Hindlimb muscle (tissue), 1 donor: ENCODE data around the gene GAGE10. TPM values are rescaled to one million over a fixed set of nuclear protein-coding genes. Genes with fewer than 3 reads are reported as not detected.
"Not testable (repeated sequence)": the region's sequence is repeated elsewhere in the genome, so short reads cannot be mapped to it uniquely, and the experiment has no call there.

Experiments used
- DNase-seq: peaks from one replicate; pipeline ENCODE4 v3.0.0-alpha.2; 2013
- polyA plus RNA-seq: library from polyadenylated mRNA; unstranded; fragments of 120-200 nt; gene quantifications from one replicate; pipeline ENCODE4 v1.2.1, GENCODE V29; 2013; ENCODE audit not compliant: insufficient read length

Gene GAGE10
- polyA plus RNA-seq, 1 donor: not detected

DNA sequence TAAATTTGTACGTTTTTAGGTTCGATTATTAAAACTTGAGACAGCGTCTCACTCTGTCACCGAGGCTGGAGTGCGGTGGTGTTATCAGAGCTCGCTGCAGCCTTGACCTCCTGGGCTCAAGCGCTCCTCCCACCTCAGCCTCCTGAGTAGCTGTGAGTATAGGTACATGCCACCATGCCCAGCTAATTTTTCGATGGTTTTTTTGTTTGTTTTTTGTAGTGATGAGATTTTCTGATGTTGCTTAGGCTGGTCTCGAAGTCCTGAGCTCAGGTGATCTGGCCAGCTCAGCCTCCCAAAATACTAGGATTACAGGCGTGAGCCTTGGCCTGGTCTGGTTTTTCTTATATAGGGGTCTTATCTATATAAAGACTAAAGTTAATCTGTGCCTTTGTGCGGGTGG, 27.0 kb downstream of the GAGE10 start:
- DNase-seq: not testable (repeated sequence)

DNA sequence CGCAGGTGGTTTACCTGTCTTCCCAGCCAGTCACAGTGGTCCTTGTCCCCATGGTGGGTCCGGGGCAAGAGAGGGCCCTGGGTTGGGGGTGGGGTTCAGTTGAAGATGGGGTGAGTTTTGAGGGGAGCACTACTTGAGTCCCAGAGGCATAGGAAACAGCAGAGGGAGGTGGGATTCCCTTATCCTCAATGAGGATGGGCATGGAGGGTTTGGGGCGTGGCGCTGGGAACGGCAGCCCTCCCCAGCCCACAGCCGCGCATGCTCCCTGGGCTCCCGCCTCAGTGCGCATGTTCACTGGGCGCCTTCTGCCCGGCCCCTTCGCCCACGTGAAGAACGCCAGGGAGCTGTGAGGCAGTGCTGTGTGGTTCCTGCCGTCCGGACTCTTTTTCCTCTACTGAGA, 27.8 kb downstream of the GAGE10 start, which contains the start of gene GAGE13:
Gene GAGE13 (plus strand): TSS at position 301 of the 400 bp plus-strand sequence. CDS start 1,156 bp downstream, outside the sequence.
- not testable (repeated sequence) for DNase-seq

DNA sequence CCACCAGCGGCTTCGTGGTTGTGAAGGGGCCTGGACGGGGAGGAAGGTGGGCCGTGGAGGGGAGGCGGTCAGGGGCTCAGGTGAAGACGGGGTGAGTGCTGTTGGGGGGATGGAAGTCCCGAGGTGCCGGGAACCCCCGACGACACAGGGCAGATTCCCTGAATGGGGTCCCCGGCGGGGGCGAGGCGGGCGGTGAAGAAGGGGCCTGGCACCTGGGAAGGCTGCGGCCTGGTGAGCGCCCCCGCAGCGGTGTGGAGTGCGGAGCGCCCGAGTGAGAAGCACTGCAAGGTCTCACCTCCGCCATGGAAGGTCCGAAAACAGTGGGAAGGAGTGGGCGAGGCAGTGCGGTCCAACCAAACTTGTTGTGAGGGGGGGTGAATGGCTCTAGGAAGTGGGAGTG, 28.4 kb downstream of the GAGE10 start:
- DNase-seq: not testable (repeated sequence)

DNA sequence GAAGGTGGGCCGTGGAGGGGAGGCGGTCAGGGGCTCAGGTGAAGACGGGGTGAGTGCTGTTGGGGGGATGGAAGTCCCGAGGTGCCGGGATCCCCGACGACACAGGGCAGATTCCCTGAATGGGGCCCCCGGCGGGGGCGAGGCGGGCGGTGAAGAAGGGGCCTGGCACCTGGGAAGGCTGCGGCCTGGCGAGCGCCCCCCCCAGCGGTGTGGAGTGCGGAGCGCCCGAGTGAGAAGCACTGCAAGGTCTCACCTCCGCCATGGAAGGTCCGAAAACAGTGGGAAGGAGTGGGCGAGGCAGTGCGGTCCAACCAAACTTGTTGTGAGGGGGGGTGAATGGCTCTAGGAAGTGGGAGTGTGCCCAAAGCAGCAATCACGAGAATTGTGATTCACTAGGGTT, 38.0 kb downstream of the GAGE10 start:
- not testable (repeated sequence) for DNase-seq

DNA sequence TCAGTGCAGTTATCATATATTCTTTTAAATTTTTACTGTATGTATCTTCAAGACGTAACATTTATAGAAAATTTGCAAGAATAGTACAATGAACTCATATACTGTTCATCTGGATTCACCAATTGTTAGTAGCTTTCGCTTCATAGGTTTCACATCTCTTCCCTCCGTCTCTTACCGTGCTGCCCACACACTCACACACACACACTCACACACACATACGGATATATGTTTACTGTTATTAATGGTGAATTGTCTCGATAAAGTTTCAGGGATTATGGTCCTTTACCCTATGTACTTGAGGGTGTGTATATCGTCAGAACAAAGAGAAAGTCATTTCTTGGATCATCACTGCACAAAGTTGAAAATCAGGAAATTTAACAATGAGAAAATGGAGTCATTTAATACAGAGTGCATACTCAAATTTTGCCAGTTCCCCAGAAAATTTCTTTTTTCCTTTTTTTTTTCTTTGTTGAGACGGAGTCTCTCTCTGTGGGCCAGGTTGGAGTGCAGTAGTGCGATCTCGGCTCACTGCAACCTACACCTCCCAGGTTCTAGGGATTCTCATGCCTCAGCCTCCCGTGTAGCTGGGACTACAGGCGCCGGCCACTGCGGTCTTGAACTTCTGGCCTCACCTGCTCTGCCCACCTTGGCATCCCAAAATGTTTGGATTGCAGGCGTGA, 41.2 kb downstream of the GAGE10 start:
- not testable (repeated sequence) for DNase-seq

DNA sequence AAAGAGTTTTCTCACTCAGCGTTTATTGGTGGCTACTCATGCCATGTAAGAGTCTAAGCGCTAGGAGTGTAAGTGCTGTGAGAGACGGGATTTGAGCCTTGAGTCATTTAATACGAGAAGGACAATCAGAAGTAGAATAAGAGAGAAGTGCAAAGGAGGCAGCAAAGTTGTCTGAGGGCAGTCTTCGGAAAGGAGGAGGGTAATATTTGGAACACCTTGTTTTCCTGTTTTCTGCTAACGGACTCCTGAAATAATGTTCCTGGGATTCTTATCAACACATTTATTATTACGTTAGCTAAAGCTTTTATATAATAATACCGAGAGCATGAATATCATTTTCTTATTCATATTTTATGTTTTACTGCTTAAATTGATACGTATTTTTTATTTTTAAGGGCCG, 42.0 kb downstream of the GAGE10 start:
- DNase-seq: not testable (repeated sequence)

DNA sequence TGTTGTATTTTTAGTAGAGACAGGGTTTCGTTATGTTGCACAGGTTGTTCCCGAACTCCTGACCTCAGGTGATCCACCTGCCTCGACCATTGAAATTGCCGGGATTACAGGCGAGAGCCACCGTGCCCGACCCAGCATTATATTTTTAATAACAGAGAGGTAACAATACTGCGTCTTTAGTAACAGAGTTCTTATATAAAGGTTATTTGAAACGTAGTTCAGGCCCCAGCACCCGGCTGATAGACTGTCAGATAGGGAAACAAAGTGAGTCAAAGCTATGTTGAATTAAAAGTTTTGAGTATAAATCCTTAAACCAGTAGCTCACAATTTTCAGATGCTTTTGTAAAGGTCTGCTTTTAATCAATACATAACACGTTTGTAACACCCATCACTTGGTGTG, 42.7 kb downstream of the GAGE10 start:
- not testable (repeated sequence) for DNase-seq

Other genes starting within 250 kb of the GAGE10 start
- gene CCDC120, start 244.6 kb upstream of the GAGE10 start, polyA plus RNA-seq: 4.6 TPM
- 20.3 TPM for gene PRAF2, start 229.6 kb upstream of the GAGE10 start, polyA plus RNA-seq
- 34.5 TPM for gene WDR45, start 223.8 kb upstream of the GAGE10 start, polyA plus RNA-seq
- 18.4 TPM for gene GPKOW, start 179.9 kb upstream of the GAGE10 start, polyA plus RNA-seq
- 2.7 TPM for gene MAGIX, start 140.9 kb upstream of the GAGE10 start, polyA plus RNA-seq
- gene PLP2, start 131.7 kb upstream of the GAGE10 start, polyA plus RNA-seq: 148 TPM
- 4.3 TPM for gene PRICKLE3, start 117.3 kb upstream of the GAGE10 start, polyA plus RNA-seq
- 1.0 TPM for gene SYP, start 103.5 kb upstream of the GAGE10 start, polyA plus RNA-seq
- not detected for gene CACNA1F, start 70.3 kb upstream of the GAGE10 start, polyA plus RNA-seq
- 13.9 TPM for gene CCDC22, start 68.2 kb upstream of the GAGE10 start, polyA plus RNA-seq
- 0.66 TPM for gene FOXP3, start 38.9 kb upstream of the GAGE10 start, polyA plus RNA-seq
- gene PPP1R3F, start 33.9 kb upstream of the GAGE10 start, polyA plus RNA-seq: 10.2 TPM
- gene GAGE12J, start 18.4 kb downstream of the GAGE10 start, polyA plus RNA-seq: not detected
- not detected for gene GAGE13, start 27.9 kb downstream of the GAGE10 start, polyA plus RNA-seq
- gene GAGE12C, start 228.5 kb downstream of the GAGE10 start, polyA plus RNA-seq: not detected
- gene GAGE12D, start 238.1 kb downstream of the GAGE10 start, polyA plus RNA-seq: not detected
- not detected for gene GAGE12E, start 247.6 kb downstream of the GAGE10 start, polyA plus RNA-seq